ENCODE data around the gene DDX19B.
"Not testable (repeated sequence)": the region's sequence is repeated elsewhere in the genome, so short reads cannot be mapped to it uniquely, and the experiment has no call there.

DDX19B gene

GRCh38 chr16:70289229-70290094, 9.5 kb upstream of the DDX19B start, which contains the start of gene AARS1:
AARS1 (minus strand) TSS chr16:70289506; CDS start chr16:70282763, 6,743 bp downstream.
- peak; percentile 80 to 87 (median 82) for DNase-seq

- DNase-seq = no peak
These were observed 8.0 kb upstream of the DDX19B start for GRCh38 chr16:70290949-70291519.

GRCh38 chr16:70292148-70292547, 6.8 kb upstream of the DDX19B start:
- not testable (repeated sequence) for DNase-seq

- DNase-seq = no peak
These were observed 4.5 kb upstream of the DDX19B start for GRCh38 chr16:70294385-70295025.

GRCh38 chr16:70295634-70296033, 3.4 kb upstream of the DDX19B start:
- no peak for DNase-seq

- DNase-seq = no peak
These were observed 2.1 kb downstream of the DDX19B start for GRCh38 chr16:70301121-70301520.

- no peak for DNase-seq
These were observed 3.8 kb downstream of the DDX19B start for GRCh38 chr16:70302745-70303144.

- no peak for DNase-seq
These were observed 6.0 kb downstream of the DDX19B start for GRCh38 chr16:70304892-70305448.

- DNase-seq = no peak
These were observed 7.9 kb downstream of the DDX19B start for GRCh38 chr16:70306880-70307279.

GRCh38 chr16:70307726-70308125, 8.7 kb downstream of the DDX19B start:
- not testable (repeated sequence) for DNase-seq

- DNase-seq = no peak
These were observed 21.1 kb downstream of the DDX19B start for GRCh38 chr16:70320121-70320520.

- DNase-seq = no peak
These were observed 26.2 kb downstream of the DDX19B start for GRCh38 chr16:70324998-70325747.

- DNase-seq = no peak
These were observed 32.1 kb downstream of the DDX19B start for GRCh38 chr16:70331091-70331490.

- no peak for DNase-seq
These were observed 32.8 kb downstream of the DDX19B start for GRCh38 chr16:70331588-70332358.

GRCh38 chr16:70332728-70333127, 33.7 kb downstream of the DDX19B start:
- DNase-seq = not testable (repeated sequence)

GRCh38 chr16:70337814-70338213, 38.8 kb downstream of the DDX19B start:
- DNase-seq = no peak

GRCh38 chr16:70341600-70341999, 42.6 kb downstream of the DDX19B start:
- DNase-seq = no peak

GRCh38 chr16:70342016-70342415, 43.0 kb downstream of the DDX19B start:
- DNase-seq = no peak

- DNase-seq = no peak
These were observed 46.9 kb downstream of the DDX19B start for GRCh38 chr16:70345840-70346239.

GRCh38 chr16:70348991-70349390, 50.0 kb downstream of the DDX19B start:
- DNase-seq = no peak

- no peak for DNase-seq
These were observed 50.8 kb downstream of the DDX19B start for GRCh38 chr16:70349783-70350182.

- no peak for DNase-seq
These were observed 60.6 kb downstream of the DDX19B start for GRCh38 chr16:70359552-70359951.

All from activated CD4-positive, CD25-positive, alpha-beta regulatory T cell (primary cell).